IPS-18c (cell line): Measurements from ENCODE around the gene SLC25A21.

Experiments
- H3K4me3 ChIP-seq: 2 replicates; pipeline ENCODE4 v1.7.0; 2013; ENCODE audit warnings: low read depth, mild to moderate bottlenecking, low read length, moderate library complexity; ENCODE audit not compliant: insufficient read depth
- H3K9me3 ChIP-seq: one replicate; pipeline ENCODE4 v1.6.1; 2013; ENCODE audit warnings: mild to moderate bottlenecking, low read length, moderate library complexity; ENCODE audit not compliant: control insufficient read depth, insufficient read depth

The SLC25A21 gene

DNA sequence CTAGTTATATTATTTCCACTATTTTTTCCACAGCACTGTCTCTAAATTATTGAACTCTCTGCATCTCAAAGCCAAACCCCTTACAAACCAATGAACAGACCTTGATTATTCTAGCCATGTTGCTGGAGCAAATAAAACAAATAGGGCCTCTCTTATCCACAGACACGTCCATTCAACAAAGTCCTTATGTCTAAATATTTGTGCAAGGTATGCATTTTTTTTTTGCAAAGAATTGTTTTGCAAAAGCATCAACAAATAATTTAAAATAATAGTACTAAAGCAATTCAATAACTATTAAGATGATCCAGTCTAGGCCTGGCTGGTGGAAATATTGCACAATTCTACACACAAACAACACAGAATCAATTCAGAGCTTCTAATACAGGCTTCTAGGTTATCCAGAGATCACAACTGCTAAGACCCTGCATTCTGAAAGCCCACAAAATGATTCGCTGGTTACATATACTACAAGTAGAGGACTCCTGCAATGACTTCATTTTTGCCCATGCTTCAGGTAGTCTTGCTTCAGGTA, 221.0 kb downstream of the SLC25A21 start:
- H3K9me3 ChIP-seq = no peaks in the 10 kb centered on the region
- H3K4me3 ChIP-seq = no peak overlapping the region

DNA sequence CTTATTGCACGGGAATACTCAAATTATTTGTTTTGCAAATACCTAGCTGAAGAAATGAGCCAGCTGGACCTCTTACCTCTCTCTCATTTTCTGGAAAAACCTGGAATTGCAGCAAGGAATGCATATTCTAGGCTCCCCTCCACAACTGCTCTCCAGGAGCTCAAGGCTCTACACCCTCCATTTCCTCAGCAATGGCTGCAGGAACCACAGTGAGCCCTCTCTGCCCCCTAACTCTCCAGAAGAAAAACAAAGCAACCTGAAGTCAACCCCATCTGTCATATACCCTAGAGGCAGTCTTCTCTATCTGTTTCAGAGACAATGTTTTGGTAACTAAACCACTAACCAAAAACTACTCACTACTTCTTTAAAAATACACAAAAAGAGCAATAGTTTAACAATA, 221.6 kb downstream of the SLC25A21 start:
- Histone ChIP-seq H3K4me3 (no peak overlapping the region), H3K9me3 (no peaks in the 10 kb centered on the region)

DNA sequence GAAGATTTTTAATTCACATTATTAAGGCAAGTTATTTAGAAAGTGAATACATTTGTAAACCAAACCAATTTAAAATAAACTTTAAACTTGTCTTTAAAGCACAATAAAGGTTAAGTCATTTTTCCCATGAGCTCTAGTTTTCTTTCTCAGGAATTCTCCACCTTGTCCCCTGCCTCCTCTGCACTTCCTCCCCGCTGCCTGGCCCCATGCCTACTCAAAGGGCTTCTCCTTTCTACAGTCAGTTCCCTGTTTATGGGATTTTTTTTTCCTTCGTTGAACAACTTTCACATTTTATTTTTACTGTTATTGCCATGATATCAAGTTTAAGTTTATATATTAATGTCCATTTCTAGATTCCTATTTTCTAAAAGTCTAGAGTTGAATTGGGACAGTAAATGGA, 223.0 kb downstream of the SLC25A21 start:
- no peak overlapping the region for H3K4me3 ChIP-seq
- H3K9me3 ChIP-seq = no peaks in the 10 kb centered on the region

DNA sequence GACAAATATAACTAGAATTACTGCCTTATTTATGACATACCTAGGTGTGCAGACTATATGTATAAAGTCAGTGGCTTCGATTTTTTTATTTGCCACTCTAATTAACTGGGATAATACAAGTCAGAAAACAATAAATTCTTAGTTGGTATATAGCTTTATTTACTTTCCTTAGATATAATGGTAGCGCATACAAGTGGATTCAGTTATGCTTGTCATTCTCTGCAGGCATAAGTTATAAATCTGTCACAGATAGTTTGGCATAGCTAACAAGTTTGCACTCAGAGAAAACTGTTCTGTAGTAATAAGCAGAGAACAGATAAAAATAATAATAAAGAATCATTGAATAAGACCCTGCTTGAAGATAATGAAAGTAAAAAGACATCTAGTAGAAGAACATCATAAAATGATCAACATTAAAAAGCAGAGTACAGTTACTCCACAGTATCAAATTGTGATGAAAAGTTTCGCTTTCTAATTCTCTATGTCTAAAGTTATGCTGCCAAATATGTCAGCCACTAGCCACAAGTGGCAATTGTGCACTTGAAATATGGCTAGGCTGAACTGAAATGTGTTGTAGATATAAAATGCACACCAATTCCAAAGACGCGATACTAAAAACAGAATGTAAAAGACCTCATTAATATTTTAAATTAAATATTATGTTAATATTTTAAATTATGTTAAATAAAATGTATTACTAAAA, 224.1 kb downstream of the SLC25A21 start:
- Histone ChIP-seq H3K9me3 (no peaks in the 10 kb centered on the region), H3K4me3 (no peak overlapping the region)

DNA sequence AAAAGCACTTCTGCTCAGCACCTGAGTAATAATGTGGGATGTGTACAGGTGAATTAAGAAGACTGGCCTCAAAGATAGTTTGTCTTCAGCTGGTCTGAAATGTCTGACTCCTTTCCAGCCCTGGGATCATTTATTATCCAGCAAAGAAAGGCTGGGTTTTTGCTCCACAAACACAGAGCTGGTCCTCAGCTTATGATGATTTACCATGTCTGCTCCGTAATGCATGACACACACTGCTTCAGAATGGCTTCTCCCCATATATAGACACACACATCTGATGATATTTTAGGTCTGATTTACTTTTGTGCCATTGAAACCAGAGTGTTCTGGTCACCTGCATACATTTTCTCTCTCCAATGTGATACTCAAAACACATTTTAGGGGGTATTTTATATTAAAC, 225.0 kb downstream of the SLC25A21 start:
- H3K9me3 ChIP-seq = no peaks in the 10 kb centered on the region
- no peak overlapping the region for H3K4me3 ChIP-seq

DNA sequence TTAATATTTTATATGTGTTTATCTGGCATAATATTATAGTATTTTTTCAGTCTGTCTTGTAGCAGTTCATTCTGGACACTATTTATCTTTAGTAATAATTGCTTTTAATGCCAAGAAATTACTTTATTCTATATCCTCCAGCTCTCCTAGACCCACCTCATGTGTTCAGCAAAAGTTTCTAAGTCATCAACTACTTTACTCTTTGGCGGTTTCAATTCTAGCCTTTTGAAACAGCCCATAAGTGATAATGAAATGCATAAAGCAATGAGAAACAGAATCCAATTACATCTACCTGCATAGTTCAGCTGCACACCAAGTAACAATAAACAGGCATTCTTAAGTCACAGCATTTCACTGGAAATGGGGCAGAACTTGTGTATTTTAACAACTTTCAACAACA, 225.5 kb downstream of the SLC25A21 start:
- no peaks in the 10 kb centered on the region for H3K9me3 ChIP-seq

DNA sequence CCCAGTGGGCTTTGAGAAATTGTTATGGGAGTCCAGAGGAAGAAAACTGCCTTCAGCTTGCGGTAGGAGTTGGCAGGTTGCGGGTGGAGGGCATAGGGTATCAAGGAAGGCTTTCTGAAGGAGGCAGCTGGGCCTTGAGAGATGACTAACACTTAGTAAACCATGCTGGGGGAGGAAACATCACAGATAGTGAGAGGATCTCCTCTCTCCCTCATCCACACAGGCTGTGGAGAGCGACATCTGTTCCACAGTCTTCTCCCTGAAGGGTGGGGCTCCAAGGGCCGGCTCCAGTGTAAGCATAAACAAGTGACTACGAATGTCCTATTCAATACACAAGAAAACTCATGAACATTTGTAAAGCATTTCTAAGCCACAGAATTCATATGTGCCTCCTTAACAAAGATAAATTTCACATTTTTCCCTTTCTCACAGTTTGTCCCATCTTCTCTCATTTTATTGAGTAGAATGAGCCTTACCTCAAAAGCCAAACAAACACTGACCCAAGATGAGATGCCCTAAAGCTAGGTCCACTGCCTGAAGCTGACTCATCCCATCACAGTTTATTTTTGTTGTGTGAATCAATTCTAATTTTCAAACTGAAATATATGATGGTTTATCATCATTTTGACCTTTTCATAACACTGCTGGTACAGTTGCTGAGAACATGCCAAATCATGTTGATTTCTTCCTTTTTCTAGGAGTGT, 227.9 kb downstream of the SLC25A21 start:
- no peak overlapping the region for H3K4me3 ChIP-seq
- no peaks in the 10 kb centered on the region for H3K9me3 ChIP-seq

More for the DNA sequence above, 225.5 kb downstream of the SLC25A21 start:
- H3K4me3 ChIP-seq = no peak overlapping the region

DNA sequence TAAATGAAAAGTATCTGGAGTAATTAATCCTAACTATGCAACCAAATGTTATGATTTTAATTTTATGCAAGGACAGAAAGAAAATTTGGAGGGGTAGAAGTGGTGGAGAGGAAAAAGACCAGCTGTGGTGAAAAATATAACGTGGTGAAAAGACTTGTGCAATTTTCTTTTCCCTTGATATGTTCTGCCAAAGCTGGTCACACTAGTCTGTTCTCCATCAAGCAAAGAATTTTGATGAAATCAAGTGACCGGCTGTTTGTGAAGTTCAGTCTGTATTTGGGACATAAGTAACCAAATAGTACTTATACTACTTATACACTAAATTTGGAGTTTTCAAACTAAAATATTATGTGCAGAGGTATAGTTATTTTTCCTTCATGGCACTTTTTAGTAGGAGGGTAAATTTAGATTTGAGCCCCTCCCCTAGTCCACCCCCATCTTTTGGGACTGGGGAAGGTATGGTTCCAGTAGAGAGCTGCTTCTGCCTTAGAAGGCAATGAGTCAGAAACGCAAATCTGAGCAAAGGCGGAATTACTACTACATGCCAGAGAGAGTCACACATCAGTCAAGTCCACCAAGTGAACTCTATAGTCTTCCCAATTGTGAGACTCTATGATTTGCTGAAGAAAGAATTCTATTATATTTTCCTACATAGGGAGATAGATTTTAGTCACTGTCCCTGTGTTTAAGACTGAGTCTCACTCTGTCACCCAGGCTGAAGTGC, 229.7 kb downstream of the SLC25A21 start:
- Histone ChIP-seq H3K9me3 (no peaks in the 10 kb centered on the region), H3K4me3 (no peak overlapping the region)

DNA sequence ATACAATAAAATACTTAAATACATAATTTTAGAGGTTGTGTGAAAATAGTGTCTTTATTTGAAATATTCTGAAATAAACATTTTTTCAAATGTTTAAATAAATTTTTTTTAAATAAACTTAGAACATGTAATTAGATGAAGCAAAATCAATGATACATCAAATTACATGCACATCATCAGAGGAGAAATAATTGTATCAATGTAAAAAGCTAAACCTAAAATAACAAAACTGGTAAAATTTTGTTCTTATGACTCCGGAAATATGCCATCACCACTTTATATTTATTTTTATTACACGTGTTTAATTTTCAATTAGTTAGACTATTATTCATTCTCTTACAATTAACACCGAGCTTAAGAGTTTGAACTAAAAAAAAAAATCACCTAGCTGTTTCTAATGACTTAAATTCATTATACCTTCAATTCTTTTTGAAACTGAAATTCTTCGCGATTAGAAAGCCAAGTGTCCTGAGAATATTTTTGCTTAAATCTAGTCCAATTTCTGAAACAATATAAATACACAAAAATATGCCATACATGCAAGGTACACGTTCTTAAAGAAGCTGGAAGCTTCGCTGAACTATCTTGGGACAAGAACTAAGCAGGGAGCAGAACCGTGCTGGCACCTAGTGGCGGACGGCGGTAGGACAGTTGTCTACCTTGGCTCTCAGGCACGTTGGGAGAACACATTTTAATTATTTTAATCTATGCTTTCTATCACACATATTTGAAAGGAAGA, 230.5 kb downstream of the SLC25A21 start:
- no peaks in the 10 kb centered on the region for H3K9me3 ChIP-seq
- no peak overlapping the region for H3K4me3 ChIP-seq

DNA sequence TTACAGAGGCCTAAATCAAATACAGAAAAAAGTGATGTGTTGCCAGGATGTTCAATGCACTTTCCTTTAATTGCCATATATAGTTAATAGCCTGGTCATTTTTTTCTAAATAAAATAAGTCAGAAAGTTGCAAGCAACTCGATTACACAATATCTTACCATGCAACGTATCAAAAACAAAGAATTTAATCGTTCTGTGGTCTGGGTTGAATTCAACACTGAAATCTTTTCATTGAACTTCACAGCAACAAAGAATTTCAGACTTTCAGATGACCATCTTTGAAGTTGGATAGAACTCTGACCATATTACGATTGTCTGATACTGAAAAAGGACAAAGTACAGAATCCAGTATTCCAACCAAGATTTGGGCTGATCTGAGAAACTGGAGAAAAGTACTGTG, 231.9 kb downstream of the SLC25A21 start:
- no peak overlapping the region for H3K4me3 ChIP-seq

DNA sequence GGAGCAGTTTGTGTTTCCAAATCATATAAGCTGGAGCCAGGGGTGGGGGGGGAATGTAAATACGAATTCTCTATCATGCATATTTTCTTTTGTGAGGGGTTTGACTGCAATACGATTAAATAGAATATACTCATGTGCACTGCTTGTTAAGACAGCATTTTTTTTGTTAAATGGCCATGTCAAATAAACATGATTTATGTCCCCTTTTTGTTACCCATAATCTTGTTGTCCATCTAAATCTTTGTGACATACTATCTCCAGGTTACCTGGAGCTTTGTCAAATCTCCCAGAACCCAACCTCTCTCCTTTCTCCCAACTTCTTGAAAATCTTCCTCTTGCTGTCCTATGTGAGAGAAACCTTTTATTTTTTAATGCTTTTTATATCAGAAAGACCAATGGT, 233.1 kb downstream of the SLC25A21 start:
- no peaks in the 10 kb centered on the region for H3K9me3 ChIP-seq
- no peak overlapping the region for H3K4me3 ChIP-seq

More for the DNA sequence above, 231.9 kb downstream of the SLC25A21 start:
- H3K9me3 ChIP-seq = no peaks in the 10 kb centered on the region

DNA sequence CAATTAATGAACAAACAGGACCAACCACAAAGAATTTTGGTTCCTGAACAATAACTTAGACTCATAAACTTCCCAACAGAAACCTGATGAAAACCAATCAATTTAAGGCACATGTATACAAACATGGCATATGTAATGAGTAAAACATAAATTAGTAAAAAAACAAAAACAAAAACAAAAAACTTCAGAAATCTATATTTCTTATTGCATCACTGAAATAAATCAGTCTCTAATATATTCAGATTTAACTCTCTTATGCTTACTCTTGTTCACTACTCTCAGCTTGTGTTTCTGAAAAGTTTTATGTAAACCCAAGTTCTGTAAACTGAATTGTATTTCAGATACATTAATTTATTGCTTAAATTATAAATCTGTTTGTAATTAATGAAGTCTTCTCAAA, 233.7 kb downstream of the SLC25A21 start:
- H3K9me3 ChIP-seq = no peaks in the 10 kb centered on the region
- no peak overlapping the region for H3K4me3 ChIP-seq

DNA sequence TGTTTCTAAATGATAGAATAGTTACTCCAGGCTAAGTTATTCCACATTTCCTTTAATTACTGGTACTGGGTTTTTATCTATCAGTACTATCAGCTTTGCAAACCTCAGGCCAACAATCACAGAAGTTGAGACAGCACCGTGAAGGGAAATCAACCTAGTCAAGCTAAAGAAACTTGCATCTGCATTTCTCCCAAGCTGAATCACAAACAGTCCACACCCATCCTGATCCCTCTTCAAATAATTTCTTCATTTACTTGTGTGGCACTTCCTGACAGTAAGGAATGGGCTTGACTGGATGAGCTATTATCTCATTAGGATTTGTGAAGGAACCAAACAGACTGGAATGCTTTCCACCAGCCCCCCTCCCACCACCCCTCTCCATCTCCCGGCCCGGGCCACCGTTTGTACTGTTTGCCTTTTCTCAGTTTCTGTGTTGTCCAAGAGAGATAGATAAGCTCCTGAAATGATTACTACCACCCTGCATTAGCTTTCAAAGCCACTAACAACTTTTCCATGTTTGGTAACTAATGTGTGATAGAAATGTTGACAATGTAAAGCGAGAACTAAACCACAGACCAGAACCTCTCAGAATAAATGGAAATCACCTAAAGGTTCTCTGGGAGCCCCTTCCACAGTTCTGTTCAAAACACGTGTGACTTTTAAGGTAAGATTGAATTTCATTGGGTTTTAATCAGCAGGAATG, 236.3 kb downstream of the SLC25A21 start:
- Histone ChIP-seq H3K4me3 (no peak overlapping the region), H3K9me3 (peaks cover 2% of the 10 kb centered on the region)

DNA sequence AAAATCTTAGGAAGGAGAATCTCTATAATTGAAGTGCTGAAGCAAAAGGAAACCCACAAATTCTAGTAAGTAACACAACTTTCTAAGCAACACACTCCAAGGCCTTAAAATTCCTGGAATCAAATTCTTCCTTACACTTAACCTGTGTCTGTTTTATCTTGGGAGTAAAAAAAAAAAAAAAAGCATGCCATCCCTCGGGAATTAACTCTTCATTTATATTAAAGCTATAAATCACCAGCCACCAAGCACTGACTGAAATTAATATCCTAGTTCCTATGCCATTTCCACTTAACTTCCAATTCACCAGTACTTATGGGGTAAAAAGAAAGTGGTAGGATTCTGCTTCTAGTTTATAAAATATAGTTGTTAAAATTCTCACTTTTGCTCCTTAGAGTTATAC, 238.1 kb downstream of the SLC25A21 start:
- H3K9me3 ChIP-seq = peaks cover 2% of the 10 kb centered on the region
- no peak overlapping the region for H3K4me3 ChIP-seq

DNA sequence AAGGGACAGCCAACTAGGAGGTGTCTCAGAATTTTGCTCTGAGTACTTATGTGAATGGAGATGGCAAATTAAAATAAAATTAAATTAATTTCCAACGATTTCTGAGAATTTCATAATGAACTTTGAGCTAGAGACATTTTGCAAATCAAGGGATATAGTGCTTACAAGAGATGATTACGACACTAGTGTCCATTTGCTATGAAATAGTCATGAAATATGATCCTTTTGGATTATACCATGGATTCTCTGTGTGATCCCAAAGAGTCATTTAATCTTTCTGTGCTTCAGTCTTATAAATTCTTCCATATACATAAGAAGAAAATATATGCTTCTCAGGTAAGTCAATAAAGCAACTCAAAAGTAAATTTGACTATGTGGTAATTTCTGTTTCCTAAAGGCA, 240.6 kb downstream of the SLC25A21 start:
- peaks cover 2% of the 10 kb centered on the region for H3K9me3 ChIP-seq

DNA sequence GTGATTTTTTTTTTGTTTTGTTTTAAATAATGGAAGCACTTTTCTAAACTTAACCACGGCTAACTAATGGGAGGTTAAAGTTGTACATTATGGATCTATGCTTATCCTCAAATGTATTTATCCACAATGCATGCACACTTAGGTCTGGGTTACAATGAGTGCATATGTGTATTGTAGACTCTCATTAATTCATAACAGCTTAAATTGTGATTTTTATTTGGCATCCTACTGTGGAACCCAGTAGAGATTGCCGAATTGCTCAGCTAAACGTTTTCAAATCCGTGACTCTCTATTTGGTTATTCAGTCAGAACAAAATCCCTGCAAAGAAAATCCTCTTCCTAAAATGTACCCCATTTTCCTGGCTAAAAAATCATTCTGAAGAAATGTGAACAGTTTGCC, 244.0 kb downstream of the SLC25A21 start:
- Histone ChIP-seq H3K4me3 (no peak overlapping the region), H3K9me3 (peaks cover 2% of the 10 kb centered on the region)

More for the DNA sequence above, 240.6 kb downstream of the SLC25A21 start:
- no peak overlapping the region for H3K4me3 ChIP-seq

DNA sequence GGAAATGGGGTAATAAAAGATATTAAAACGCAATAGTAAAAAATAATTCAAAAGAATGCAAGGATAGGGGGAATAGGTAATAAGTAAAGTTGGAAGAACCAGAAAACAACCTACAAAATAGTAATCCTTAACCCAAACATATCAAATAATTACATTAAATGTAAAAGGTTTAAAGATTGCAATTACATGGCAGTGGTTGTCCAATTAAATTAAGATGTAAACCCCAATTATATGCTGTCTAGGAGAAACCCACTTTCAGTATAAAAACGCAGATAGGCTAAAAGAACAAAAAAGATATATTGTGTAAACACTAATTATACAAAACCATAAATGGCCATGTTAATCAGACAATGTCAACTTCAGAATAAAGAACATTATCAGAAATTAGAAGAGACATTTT, 247.3 kb downstream of the SLC25A21 start:
- Histone ChIP-seq H3K4me3 (no peak overlapping the region), H3K9me3 (no peaks in the 10 kb centered on the region)
